ENCODE results near the gene OXT. TPM values are rescaled to one million over a fixed set of nuclear protein-coding genes. Genes with fewer than 3 reads are reported as not detected.

OXT gene
- total and polyA plus RNA-seq, 2 of the 13 experiments (the other 11 are each of a cell fraction or from before 2014, with no cell fraction given): not detected

- TF ChIP-seq ESRRA (CRISPR knock-in tag; IDR thresholded peaks at IDR 0.05; ENCODE audit: low read depth) (no peak), HBP1 (CRISPR knock-in tag; IDR thresholded peaks at IDR 0.05; ENCODE audit: low read depth) (no peak), POLR2AphosphoS2 (IDR thresholded peaks at IDR 0.05; ENCODE audit: low read depth, low read length) (no peak), ZNF75D (CRISPR knock-in tag; IDR thresholded peaks at IDR 0.05; ENCODE audit: borderline replicate concordance) (no peak), BCLAF1 (IDR thresholded peaks at IDR 0.05) (no peak), ZNF567 (CRISPR knock-in tag; IDR thresholded peaks at IDR 0.05; ENCODE audit: borderline replicate concordance) (no peak), PHB2 (IDR thresholded peaks at IDR 0.05; ENCODE audit: partially characterized antibody) (no peak), AKAP8 (CRISPR knock-in tag; IDR thresholded peaks at IDR 0.05) (no peak), CREBL2 (CRISPR knock-in tag; IDR thresholded peaks at IDR 0.05; ENCODE audit: borderline replicate concordance) (no peak), DR1 (CRISPR knock-in tag; IDR thresholded peaks at IDR 0.05) (no peak), NR1H2 (CRISPR knock-in tag; IDR thresholded peaks at IDR 0.05; ENCODE audit: borderline replicate concordance, low read depth) (no peak), ZNF430 (CRISPR knock-in tag; IDR thresholded peaks at IDR 0.05) (no peak), FOXP1 (IDR thresholded peaks at IDR 0.05) (no peak), FOXP1 (CRISPR knock-in tag; IDR thresholded peaks at IDR 0.05) (no peak), CTCF (CRISPR knock-in tag; IDR thresholded peaks at IDR 0.05) (no peak), HES4 (CRISPR knock-in tag; IDR thresholded peaks at IDR 0.05; ENCODE audit: borderline replicate concordance) (no peak), JUN (CRISPR knock-in tag; IDR thresholded peaks at IDR 0.05) (no peak), MIXL1 (CRISPR knock-in tag; IDR thresholded peaks at IDR 0.05) (no peak), ZNF564 (CRISPR knock-in tag; IDR thresholded peaks at IDR 0.05) (no peak), ZNF576 (CRISPR knock-in tag; IDR thresholded peaks at IDR 0.05) (no peak)
- in situ Hi-C loops (cut with HindIII; ENCODE audit: extremely low pct_ligation_motif_present, low pct_unique_long_range_greater_than_20kb) (no loop called here), intact Hi-C loops (cut with micrococcal nuclease; ENCODE audit: unreplicated experiment) (no loop called here)
- Histone ChIP-seq H3K9me3 (ENCODE audit: low read length) (no peaks in the 10 kb centered on the region), H3K27ac (ENCODE audit: extremely low read length, insufficient read depth, low read length) (no peak overlapping the region), H3K4me1 (ENCODE audit: insufficient read depth, low read length) (peaks cover 16% of the 10 kb centered on the region), H3K79me2 (ENCODE audit: insufficient read depth, low read length) (no peaks in the 10 kb centered on the region), H3K36me3 (replicated peaks in 1 of 2; ENCODE audit: control insufficient read depth in 1 of 2, insufficient read depth in 2 of 2, low read length in 2 of 2) (peaks cover 38 to 57% of the 10 kb centered on the region in 2 experiments), H3K27me3 (ENCODE audit: control insufficient read depth in 1 of 2, insufficient read depth in 2 of 2, low read length in 2 of 2) (no peaks in the 10 kb centered on the region), H4K20me1 (ENCODE audit: insufficient read depth, low read length) (no peaks in the 10 kb centered on the region), H3K4me2 (ENCODE audit: low read depth, low read length) (no peak overlapping the region), H3K9ac (ENCODE audit: insufficient read depth, low read depth, low read length) (no peak overlapping the region), H2AFZ (ENCODE audit: low read length) (no peak overlapping the region), H3K4me3 (replicated peaks in 1 of 3; ENCODE audit: insufficient read depth in 1 of 3, low read depth in 2 of 3, low read length in 3 of 3) (no peak overlapping the region)
- no TSS peak for BruUV-seq (replicated peaks)
- FAIRE-seq (no peak), DNase-seq (ENCODE audit: low spot score) (no peak), ATAC-seq (no peak)
- POLR2A ChIA-PET: no interaction called here
- CTCF ChIA-PET (ENCODE audit: low intra/inter-chr PET ratio, low total read pairs): no interaction called here
- WGBS (ENCODE audit: low lambda C conversion rate): 94% methylated on average over 4 of the region's 4 CpGs
These were observed 32.0 kb upstream of the OXT start for GRCh38 chr20:3039426-3039825.
